Thoracic aorta (tissue), 2 donors: ENCODE results near the gene SLC24A3. TPM values are rescaled to one million over a fixed set of nuclear protein-coding genes. Genes with fewer than 3 reads are reported as not detected.

Source experiments
- ATAC-seq: fragments of 150-250 bp; one replicate; pipeline ENCODE4 v1.8.0; 2017; ENCODE audit warnings: low read depth; ENCODE audit not compliant: insufficient number of reproducible peaks, low FRiP score
- DNase-seq: peaks from one replicate; pipeline ENCODE4 v3.0.0-alpha.2; 2020; ENCODE audit warnings: low spot score
- H3K27ac ChIP-seq, 2 donors: fragments of 200-600 bp; sonication (generic); 1 replicate in 1 of 2; 2 replicates in 1 of 2; pipeline ENCODE4 v1.5.1; 2016; ENCODE audit warnings: mild to moderate bottlenecking in 2 of 2, moderate library complexity in 2 of 2
- H3K27me3 ChIP-seq: fragments of 200-600 bp; sonication (generic); replicated peaks from 2 replicates; pipeline ENCODE4 v1.6.0; 2016; ENCODE audit warnings: mild to moderate bottlenecking; ENCODE audit not compliant: insufficient read depth
- H3K36me3 ChIP-seq: fragments of 200-600 bp; sonication (generic); one replicate; pipeline ENCODE4 v1.5.1; 2016
- H3K4me1 ChIP-seq, 2 donors: fragments of 200-600 bp; sonication (generic); 1 replicate in 1 of 2; 2 replicates in 1 of 2; pipeline versions ENCODE4 v1.5.1 to v1.6.0; 2016; ENCODE audit warnings: low read depth in 2 of 2, mild to moderate bottlenecking in 1 of 2; ENCODE audit not compliant: control insufficient read depth in 1 of 2
- H3K4me3 ChIP-seq: fragments of 200-600 bp; sonication (generic); 2 replicates; pipeline ENCODE4 v1.5.1; 2016; ENCODE audit warnings: mild to moderate bottlenecking
- H3K9me3 ChIP-seq: fragments of 200-600 bp; sonication (generic); 2 replicates; pipeline ENCODE4 v1.5.1; 2016
- total RNA-seq, 2 donors: library from RNA; depleted of rRNA; stranded (reverse); fragments of >200 nt; gene quantifications; one replicate each; pipeline versions ENCODE4 v1.1.0 to v1.2.3, GENCODE V29; 2016
- TF ChIP-seq, protein P1 (sequence below): fragments of 200-600 bp; sonication (generic); IDR thresholded peaks from one replicate; pipeline ENCODE4 v1.5.1; 2019; ENCODE audit warnings: antibody characterized with exemption

Gene SLC24A3
- total RNA-seq, 2 donors from 2014 or later, result 8.3 to 31.4 TPM

- H3K27ac ChIP-seq, result no peak overlapping the region
- peaks cover 5% of the 10 kb centered on the region for H3K36me3 ChIP-seq
- TF ChIP-seq, protein P1, sequence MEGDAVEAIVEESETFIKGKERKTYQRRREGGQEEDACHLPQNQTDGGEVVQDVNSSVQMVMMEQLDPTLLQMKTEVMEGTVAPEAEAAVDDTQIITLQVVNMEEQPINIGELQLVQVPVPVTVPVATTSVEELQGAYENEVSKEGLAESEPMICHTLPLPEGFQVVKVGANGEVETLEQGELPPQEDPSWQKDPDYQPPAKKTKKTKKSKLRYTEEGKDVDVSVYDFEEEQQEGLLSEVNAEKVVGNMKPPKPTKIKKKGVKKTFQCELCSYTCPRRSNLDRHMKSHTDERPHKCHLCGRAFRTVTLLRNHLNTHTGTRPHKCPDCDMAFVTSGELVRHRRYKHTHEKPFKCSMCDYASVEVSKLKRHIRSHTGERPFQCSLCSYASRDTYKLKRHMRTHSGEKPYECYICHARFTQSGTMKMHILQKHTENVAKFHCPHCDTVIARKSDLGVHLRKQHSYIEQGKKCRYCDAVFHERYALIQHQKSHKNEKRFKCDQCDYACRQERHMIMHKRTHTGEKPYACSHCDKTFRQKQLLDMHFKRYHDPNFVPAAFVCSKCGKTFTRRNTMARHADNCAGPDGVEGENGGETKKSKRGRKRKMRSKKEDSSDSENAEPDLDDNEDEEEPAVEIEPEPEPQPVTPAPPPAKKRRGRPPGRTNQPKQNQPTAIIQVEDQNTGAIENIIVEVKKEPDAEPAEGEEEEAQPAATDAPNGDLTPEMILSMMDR, result no peak
- no peaks in the 10 kb centered on the region for H3K4me1 ChIP-seq
- no peak for DNase-seq
- no peaks in the 10 kb centered on the region for H3K27me3 ChIP-seq
- ATAC-seq, result no peak
- no peak overlapping the region for H3K4me3 ChIP-seq
- no peaks in the 10 kb centered on the region for H3K9me3 ChIP-seq
These were observed 469.8 kb downstream of the SLC24A3 start for GRCh38 chr20:19682249-19682648.

DNA sequence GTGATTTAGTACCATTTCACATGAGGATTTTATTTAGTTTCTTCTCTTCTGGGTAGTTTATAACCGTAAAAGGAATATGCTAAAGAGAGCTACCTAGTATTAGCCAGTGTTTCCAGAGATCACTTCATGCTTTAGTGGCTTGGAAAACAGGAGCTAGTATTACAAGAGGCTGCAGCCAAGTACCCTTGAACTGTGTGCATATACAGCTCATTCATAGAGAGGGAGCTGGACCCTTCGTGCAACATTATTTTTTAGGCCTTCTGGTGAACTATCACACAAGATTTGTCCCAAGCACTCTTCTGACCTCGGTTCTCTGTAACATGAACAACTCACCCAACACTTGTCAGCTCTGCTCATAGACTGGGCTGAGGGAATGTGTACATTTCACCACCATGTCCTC is 470.7 kb downstream of the SLC24A3 start:
- no peak for ATAC-seq
- TF ChIP-seq, protein P1, result no peak

DNA sequence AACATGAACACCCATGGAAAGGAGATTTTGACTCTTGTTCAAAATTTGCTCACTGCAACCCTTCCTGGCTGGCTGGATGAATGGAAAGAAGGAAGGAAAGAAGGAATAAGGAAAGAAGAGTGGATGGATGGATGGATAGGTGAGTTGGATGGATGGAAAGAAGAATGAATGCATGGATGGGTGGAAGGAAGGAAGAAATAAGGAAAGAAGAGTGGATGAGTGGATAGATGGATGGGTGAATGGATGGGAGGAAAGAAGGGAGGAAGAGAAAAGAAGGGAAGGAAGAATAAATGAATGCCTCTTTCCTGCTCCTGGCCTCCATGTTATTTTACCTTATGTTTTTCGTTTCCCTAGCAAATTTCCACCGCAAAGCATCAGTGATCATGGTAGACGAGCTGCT is 471.4 kb downstream of the SLC24A3 start:
- Histone ChIP-seq H3K4me3 (no peak overlapping the region), H3K36me3 (peaks cover 5% of the 10 kb centered on the region), H3K4me1 (peaks cover 0 to 6% of the 10 kb centered on the region in 2 donors), H3K27me3 (no peaks in the 10 kb centered on the region), H3K9me3 (no peaks in the 10 kb centered on the region), H3K27ac (no peak overlapping the region)
- TF ChIP-seq, protein P1, result no peak
- DNase-seq (no peak), ATAC-seq (no peak)

More for the DNA sequence above, 470.7 kb downstream of the SLC24A3 start:
- DNase-seq, result no peak
- H3K4me1 ChIP-seq, result peaks cover 0 to 2% of the 10 kb centered on the region in 2 donors
- H3K9me3 ChIP-seq, result no peaks in the 10 kb centered on the region
- no peaks in the 10 kb centered on the region for H3K27me3 ChIP-seq
- H3K27ac ChIP-seq, result no peak overlapping the region
- peaks cover 5% of the 10 kb centered on the region for H3K36me3 ChIP-seq
- H3K4me3 ChIP-seq, result no peak overlapping the region

DNA sequence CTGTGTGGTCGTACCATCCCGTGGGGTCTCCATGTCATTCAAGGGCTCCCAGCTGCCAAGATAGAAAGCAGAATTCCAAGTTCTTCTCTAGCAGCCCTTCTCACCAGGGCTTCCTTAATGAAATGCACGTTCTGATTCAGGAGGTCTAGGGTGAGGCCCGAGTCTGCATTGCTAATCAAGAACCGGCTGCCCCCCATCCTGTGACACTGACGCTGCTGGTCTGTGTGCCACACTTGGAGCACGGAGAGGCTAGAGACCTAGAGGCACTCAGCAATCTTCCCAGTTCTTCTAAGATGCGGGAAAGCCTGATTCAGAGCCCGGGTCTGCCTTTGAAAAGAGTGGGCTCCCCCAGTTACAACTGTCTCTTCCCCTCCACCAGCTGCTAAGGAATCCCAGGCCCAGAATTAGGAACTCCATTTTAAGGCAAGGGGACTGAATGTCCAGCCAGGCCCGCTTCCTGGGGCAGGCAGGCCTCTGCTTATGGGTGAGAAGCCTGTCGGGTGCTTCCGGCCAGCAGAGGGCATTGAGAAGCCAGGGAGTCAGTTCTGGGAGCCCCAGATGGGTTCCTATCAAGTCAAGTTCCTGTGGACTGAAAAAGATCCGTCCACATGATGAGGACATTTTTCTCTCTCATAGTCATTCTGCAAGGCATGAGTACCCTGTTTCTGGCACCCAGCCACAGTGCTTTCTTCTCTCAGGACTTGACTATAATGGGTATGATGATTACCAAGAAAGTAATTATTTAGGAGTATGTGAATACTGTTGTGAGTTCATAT is 475.8 kb downstream of the SLC24A3 start:
- Histone ChIP-seq H3K9me3 (no peaks in the 10 kb centered on the region), H3K4me3 (no peak overlapping the region), H3K4me1 (peaks cover 4 to 17% of the 10 kb centered on the region in 2 donors), H3K36me3 (peaks cover 5% of the 10 kb centered on the region), H3K27me3 (no peaks in the 10 kb centered on the region), H3K27ac (peak overlapping the region; percentile 45 to 73)
- peak; percentile 72 for ATAC-seq
- TF ChIP-seq, protein P1, result peak; percentile 57
- peak; percentile 48 for DNase-seq

- Histone ChIP-seq H3K4me3 (no peak overlapping the region), H3K4me1 (peaks cover 4 to 17% of the 10 kb centered on the region in 2 donors), H3K27ac (no peak overlapping the region), H3K36me3 (no peaks in the 10 kb centered on the region), H3K9me3 (no peaks in the 10 kb centered on the region), H3K27me3 (no peaks in the 10 kb centered on the region)
- no peak for ATAC-seq
- TF ChIP-seq, protein P1, result no peak
- no peak for DNase-seq
These were observed 478.0 kb downstream of the SLC24A3 start for GRCh38 chr20:19690462-19690861.
